H54 (cell line): ENCODE results near the gene CHN1.

Source experiments
- DNase-seq: peaks from one replicate; pipeline ENCODE4 v3.0.0; 2011; ENCODE audit warnings: low spot score, mixed read lengths; ENCODE audit not compliant: insufficient read length
- FAIRE-seq: peaks from 3 replicates; lab custom pipeline; 2011; peaks lifted over from hg19 to GRCh38; lab: Jason Lieb, UNC
- POLR2A ChIP-seq: IDR thresholded peaks from 2 replicates; pipeline ENCODE4 v1.6.1; 2011; ENCODE audit warnings: low read depth, mild to moderate bottlenecking, low read length

Gene CHN1

DNA sequence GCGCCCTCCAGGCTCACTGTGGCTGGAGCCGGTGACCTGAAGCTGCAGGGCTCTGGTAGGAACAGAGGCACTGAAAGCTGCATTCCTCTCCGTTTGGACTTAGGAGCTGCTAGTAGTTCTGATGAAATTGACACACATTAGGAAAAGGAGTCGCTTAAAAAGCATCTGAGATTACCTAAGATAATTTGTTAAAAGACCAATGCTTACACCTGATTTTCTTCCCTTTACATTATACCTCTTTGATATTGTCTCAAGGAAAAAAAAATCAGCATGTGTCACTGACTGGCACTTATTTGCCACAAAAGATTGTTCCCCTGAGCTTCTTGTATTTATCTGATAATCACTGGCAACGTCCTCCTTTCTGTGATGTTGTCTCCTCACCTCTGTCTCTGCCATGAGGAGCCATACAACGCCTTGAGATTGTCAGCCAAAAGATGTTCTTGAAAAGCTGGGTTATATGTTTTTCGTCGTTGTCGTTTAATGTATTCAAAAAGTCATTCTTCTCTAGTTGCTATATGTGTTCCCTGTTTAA lies 618 bp upstream of the CHN1 start:
- no peak for DNase-seq
- FAIRE-seq: no peak
- TF ChIP-seq POLR2A: no peak

DNA sequence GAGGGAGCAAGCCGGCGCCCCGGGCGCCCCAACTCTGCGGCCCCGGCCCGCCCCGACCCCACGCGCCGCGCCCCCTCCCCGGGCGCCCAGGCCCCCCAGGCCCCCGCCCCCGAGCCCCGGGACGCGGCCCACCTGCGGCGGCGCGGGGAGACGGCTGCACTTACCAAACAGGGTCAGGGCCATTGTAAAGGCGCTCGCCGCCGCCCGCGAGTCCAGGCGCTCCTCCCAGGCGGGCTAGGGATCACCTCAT lies 526 bp downstream of the CHN1 start:
- TF ChIP-seq POLR2A: no peak
- no peak for DNase-seq
- FAIRE-seq: no peak

DNA sequence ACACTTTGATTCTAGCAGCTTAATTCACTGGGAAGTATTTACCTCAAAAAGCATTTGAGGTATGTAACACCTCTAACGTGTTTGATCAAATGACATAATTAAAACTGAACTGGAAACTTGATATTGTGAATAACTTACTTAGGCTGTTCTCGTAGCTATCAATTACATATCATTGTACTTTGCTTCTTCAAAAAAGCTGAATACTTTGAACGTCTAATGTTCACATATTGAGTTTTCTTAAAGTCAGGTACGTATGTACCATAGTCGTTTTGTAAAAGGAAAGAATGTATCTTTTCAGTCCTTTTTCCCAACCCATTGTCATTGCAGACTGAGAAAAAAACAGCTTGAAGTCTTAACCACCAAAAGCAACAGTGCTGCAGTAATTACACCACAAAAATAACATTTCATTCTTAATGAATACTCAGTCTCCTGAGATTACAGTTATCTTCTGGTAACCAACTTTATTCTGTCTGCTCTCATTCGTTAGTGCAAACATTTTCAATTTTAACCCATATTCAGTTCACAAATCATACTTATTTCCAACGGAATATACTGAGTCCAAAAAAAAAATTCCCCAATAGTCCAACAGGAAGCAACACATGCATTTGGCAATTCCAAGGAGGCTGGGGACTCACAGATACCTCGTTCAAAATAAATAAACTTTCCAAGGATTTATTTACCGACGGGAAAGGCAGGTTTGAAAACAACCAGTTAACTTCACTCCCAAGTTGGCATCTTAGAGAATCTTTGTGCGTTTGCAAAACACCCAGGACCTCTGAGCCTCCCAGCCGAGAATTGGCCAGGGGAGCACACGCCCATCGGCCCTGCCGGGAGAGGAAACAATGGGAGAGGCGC lies 1.1 kb downstream of the CHN1 start:
- FAIRE-seq: peak; percentile 60
- no peak for TF ChIP-seq POLR2A
- DNase-seq: no peak

DNA sequence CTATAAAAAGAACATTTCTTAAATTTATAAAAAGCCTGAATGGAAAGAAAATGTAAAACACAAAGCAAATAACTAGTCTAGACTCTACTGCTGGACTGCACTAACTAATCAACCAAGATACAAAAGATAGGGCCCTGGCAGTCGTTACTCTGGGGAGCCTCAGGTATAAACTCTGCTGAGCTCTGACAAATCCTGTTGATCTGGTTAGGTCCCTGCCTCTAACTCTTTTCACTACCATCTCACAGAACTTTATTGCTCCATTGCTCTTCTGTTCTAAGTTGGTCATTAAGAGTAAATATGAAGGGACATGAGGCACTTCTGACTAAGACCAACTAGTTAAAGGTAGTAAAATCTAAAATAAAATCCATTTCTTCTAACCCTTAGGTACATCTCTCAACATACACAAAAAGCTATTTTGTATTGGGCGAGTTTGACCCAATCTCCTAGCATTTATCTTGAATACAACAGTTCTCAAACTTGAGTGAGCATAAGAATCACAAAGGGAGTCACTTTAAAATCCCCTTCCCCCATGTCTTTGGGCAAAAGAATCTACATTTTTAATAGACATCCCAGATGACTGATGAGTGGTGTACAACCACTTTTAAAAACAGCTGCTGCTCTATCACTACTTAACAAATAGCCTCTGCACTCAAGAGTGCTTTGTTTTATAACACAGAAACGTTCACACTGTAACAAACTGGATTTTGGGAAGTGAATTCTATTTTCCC lies 2.5 kb downstream of the CHN1 start:
- no peak for TF ChIP-seq POLR2A
- DNase-seq (no peak), FAIRE-seq (peak; percentile 6)

DNA sequence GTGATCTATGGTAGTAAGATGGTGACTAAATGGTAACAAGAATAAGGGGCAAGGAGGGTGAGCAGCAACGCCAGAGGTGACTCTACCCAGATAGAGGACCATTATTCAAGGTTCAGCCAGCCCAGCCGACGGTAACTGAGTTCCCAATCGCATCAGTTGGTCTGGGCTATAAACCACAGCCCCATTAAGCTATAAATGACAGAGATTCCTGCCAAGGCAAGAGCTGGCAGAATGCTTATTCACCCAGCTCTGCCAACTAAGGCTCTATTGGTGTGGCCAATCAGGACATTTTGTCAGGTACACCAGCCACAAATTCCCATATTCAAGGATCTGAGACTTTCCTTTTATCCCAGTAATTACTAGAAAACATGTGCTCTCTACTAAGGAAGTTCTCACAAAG lies 3.6 kb downstream of the CHN1 start:
- DNase-seq: no peak
- TF ChIP-seq POLR2A: no peak
- no peak for FAIRE-seq

DNA sequence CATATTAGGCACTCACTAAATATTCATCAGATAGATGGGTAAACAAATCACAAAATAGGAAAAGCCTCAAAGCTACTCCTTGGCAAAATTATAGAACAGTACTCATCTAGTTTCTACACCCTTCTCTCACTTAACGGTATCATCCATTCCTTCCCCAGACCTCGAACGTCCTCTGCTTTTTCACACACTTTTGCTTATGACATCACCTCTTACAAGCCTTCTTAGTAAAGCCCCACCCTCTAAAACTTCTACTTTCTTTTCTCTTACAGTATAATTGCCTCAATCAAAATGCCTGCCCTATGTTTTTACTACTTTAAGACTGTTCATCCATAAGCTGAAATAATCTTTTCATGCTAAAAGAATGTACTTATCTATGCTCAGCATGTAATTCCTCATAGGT lies 8.1 kb downstream of the CHN1 start:
- TF ChIP-seq POLR2A: no peak
- FAIRE-seq (no peak), DNase-seq (no peak)

DNA sequence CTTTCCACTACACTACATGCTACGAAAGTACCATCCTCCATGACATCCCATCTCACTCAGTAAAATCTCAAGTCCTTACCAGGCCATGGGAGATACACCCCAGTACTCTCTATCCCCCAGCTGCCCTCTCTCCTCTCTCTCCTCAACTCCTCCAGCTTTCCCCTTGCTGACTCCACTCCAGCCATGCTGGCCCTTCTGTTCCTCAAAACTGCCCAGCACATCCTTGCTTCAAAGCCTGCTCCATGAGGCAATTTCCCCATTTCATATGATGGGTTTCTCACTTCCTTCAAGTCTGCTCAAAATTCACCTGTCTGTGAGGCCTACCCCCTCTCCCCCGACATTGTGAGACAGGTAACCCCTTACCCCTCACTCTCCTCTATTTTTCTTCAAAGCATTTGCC lies 8.6 kb downstream of the CHN1 start:
- TF ChIP-seq POLR2A: no peak
- DNase-seq (no peak), FAIRE-seq (no peak)

DNA sequence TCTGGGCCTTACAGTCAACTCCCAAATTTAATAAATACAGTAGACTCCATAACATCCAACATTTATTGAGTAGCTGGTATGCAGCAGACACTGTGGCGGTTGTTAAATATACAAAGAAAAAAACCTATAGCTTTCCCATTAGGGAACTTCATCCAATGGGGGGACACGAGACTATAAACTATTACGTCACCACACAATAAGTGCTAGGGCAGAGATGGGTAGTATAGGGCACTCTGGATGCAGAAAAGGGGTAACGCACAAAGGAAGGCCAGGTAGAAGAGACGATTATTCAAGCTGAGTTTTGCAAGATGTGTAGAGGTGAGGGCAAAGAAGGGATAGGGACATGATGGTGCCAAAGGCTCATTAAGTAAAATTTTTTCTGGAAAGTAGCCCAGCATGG lies 10.8 kb downstream of the CHN1 start:
- TF ChIP-seq POLR2A: no peak
- DNase-seq: no peak
- FAIRE-seq: no peak

DNA sequence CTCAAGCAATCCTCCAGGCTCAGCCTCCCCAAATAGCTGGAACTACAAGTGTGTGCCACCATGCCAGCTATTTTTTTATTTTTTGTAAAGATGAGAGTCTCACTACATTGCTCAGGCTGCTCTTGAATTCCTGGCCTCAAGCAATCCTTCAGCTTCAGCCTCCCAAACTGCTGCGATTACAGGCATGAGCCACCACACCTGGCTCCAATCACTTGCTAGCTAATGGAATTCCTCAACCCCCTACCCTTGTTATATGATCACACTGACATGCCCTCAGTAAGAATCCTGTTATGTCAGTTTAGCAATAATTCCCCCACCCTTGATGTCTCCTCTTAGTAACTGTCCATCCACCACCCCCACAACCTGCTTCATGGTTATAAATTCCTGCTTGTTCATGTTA lies 12.3 kb downstream of the CHN1 start:
- DNase-seq: no peak
- no peak for TF ChIP-seq POLR2A
- FAIRE-seq: no peak

DNA sequence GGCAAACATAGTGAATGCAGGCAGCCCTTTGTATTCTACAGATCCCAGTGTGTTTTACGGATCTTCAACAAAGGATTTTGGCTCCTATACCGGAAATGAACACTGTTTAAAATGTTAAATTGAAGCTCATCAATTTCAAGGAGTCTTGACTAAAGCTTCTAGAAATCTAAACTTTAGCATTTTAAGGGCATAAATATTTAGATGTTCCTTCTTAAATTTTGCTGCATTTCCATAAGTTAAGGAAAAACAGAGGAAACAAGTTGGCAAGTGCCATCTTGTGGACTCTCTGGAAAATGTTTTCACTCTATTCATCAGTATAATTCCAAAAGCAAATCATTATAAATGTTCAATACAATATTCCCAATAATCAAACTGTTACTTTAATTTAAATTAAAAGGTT lies 19.6 kb downstream of the CHN1 start:
- no peak for DNase-seq
- FAIRE-seq: peak; percentile 36
- no peak for TF ChIP-seq POLR2A

DNA sequence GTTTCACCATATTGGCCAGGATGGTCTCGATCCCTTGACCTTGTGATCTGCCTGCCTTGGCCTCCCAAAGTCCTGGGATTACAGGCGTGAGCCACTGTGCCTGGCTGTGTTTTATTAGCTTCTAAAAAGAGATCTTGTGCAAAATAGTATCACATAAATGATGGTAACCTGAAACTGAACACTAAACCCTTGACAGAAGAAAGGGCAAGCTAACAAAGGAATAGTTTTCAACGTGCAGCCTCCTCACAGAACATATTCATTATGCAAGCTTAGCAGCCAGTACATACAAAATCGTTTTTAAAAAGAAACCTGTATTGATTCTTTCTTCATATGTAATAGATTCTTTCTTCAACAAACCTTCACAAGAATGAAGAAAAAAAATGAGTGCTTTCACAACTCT lies 20.6 kb downstream of the CHN1 start:
- FAIRE-seq: no peak
- DNase-seq: no peak
- TF ChIP-seq POLR2A: no peak

DNA sequence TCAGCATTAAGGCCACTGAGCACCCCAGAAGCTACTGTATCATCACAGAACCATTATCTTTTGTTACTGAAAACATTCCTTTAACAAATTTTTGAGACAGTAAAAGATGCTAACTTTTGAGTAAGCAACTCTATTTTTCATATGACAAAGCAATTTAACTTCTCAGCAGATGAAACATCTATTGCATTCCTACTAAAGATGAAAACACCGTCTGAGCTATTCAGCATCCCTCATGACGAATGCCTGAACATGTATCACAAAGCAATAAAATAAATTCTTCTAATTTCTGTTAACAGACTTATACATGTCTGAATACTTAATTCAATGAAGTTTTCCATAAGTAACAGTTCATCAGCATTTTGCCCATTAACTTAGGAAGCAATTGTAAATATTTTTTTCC lies 23.9 kb downstream of the CHN1 start:
- no peak for TF ChIP-seq POLR2A
- peak; percentile 72 for FAIRE-seq
- no peak for DNase-seq

DNA sequence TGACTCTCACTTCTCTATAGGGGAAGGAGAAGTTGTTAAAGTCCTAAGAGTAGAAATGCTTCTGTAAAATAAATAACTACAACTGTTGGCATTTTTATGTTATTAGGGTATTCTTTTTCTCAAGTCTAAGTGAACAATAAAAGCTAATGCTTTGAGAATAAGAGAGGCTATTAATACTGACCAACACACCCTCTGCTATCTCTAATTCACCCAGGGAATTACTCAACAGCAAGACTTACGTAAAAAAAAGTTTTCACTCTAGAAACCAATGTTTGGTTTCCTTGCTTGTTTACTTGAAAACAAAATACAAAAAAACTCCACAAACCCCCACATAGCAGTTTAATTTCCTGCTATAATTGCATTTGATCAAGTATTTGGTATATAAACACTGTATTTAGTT lies 25.2 kb downstream of the CHN1 start:
- FAIRE-seq (no peak), DNase-seq (no peak)
- TF ChIP-seq POLR2A: no peak

DNA sequence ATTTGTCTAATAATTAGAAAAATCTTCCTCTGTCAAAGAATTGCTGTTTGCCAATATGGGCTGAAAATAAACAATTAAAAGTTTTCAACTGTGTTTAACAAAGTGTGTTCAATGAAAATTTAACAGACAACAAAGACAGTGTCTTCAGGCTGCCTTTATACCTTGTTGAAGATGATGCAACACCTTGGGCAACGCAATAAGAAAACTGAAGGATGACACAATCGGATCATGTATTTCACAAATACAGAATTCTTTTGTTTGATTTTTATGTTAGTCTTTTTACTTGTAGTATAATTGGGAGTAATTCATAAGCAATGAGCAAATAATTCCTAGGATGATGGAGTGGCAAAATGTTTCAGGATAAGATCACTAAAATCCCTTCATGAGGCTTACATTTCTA lies 27.8 kb downstream of the CHN1 start:
- TF ChIP-seq POLR2A: no peak
- no peak for FAIRE-seq
- no peak for DNase-seq

DNA sequence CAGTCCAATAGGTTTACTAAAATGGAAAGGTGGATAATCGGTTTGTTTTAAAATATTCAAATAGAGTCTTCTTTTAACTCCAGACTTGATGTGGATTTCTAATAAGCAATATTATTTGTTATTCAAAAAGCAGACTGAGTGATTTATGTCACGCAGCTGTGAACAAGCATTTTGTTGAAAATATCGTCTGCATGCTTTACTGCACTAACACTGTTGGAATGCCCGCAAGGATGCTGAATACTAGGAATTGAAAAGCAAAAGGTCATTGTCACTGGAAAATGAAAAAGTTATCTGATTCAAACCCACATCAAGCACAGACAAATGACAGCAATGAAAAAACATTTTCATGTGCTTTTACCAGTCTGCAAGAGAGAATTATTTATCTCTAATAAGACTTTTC lies 31.1 kb downstream of the CHN1 start:
- TF ChIP-seq POLR2A: no peak
- DNase-seq: no peak
- peak; percentile 71 for FAIRE-seq
